ENCODE measurements around the gene CMKLR1.

DNA sequence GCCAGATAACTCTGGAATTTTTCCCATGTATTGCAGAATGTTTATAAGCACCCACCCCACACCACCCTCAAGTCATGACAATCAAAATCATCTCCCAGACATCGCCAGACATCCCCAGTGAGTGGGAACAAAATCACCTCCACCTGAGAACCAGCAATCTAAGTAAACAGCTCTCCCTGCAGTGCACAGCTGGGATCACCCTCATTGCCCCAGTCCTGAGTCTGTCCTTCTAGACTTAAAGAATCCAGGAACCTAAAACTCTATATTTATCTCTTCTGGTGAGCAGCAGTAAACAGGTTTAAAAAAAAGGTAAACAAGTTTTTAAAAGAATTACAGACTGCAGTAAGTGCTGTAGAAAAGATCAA is 43.3 kb upstream of the CMKLR1 start:
- TF ChIP-seq CTCF (IDR thresholded peaks at IDR 0.05; ENCODE audit: low read length): no peak
- no peak for TF ChIP-seq EZH2 (IDR thresholded peaks at IDR 0.05; ENCODE audit: borderline replicate concordance, low read length)
